Measurements from ENCODE around the gene MRPL58.

MRPL58 gene

DNA sequence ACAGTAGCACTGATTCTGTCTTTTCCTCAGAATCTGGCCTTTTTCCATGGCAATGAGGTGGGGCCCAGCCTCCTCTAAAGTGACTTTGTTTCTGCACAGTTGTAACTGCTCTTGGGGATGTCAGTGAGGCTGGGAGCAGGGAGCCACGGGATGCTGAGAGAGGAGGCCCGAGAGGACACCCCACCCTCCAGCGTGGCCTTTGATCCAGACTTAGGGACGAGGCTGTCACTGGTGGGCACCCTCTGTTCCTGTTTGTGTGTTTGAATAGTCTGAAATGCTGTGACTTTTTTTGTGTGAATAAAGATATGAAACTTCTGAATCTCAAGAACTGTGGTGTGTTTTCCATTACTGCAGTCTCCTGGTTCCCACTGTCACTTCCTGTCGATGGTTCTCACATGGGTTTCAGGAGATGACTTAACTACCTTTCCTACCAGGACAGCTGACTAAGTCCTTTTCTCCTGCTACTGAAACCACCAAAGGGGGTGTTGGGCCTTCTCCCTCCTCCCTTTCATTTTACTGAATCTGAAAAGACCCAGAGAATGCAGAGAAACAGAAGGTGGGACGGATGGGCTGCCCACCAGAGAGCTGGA is 53.2 kb downstream of the MRPL58 start:
- DNase-seq (ENCODE audit: insufficient read length, low spot score) (no peak), FAIRE-seq (no peak)
- no peak for TF ChIP-seq POLR2AphosphoS5 (IDR thresholded peaks at IDR 0.05; ENCODE audit: low read depth, low read length)
- no peak for TF ChIP-seq TAF1 (IDR thresholded peaks at IDR 0.05; ENCODE audit: low read depth, low read length)
- TF ChIP-seq POLR2A (IDR thresholded peaks at IDR 0.05; ENCODE audit: low read depth, low read length) = no peak
- no peak; the same call in 1 of the 2 replicates for TF ChIP-seq SPI1 (IDR thresholded peaks at IDR 0.05; ENCODE audit: low read depth, low read length)
- TF ChIP-seq PAX5 (IDR thresholded peaks at IDR 0.05; ENCODE audit: insufficient read depth, low read length, severe bottlenecking) = no peak
- no peak for TF ChIP-seq POU2F2 (IDR thresholded peaks at IDR 0.05; ENCODE audit: low read depth, low read length)

- no peak for FAIRE-seq
- DNase-seq (ENCODE audit: insufficient read length, low spot score) = no peak
- TF ChIP-seq PAX5 (IDR thresholded peaks at IDR 0.05; ENCODE audit: insufficient read depth, low read length, severe bottlenecking) = no peak
- no peak for TF ChIP-seq POU2F2 (IDR thresholded peaks at IDR 0.05; ENCODE audit: low read depth, low read length)
- TF ChIP-seq POLR2A (IDR thresholded peaks at IDR 0.05; ENCODE audit: low read depth, low read length) = no peak
- TF ChIP-seq POLR2AphosphoS5 (IDR thresholded peaks at IDR 0.05; ENCODE audit: low read depth, low read length) = no peak
- no peak for TF ChIP-seq SPI1 (IDR thresholded peaks at IDR 0.05; ENCODE audit: low read depth, low read length)
- TF ChIP-seq TAF1 (IDR thresholded peaks at IDR 0.05; ENCODE audit: low read depth, low read length) = no peak
These were observed 55.4 kb downstream of the MRPL58 start for GRCh38 chr17:75067856-75068255.

DNA sequence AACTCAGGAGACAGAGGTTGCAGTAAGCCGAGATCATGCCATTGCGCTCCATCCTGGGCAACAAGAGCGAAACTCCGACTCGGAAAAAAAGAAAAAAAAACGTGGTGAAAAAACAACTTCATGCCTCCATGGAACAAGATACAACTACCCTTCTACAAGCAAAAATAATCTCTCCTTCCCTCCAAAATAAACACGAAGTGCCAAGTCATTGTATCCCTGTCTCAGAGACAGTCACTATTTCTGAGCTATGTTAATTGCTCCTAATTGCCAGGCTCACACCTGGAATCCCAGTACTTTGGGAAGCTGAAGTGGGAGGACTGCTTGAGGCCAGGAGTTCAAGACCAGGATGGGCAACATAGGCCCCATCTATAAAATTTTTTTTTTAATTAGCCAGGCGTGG is 56.3 kb downstream of the MRPL58 start:
- no peak for DNase-seq (ENCODE audit: insufficient read length, low spot score)
- no peak for FAIRE-seq

DNA sequence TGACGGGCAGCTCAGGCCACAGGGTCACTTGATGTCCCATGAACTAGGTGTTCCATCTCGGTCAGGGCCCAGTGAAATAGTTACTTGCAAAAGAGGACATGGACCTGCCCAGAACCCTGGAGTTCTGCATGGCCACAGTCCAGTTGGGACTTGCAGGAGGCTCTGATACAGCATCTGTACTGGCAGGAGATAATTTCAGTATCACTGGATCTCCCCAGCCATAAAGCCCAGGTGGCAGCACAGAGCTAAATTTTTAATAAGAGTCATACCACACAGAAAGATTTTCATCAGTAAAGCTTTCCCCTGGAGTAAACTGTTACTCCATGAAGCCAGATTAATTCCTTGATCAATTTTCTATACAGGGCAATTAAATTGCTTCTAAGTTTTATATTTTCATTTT is 57.3 kb downstream of the MRPL58 start:
- FAIRE-seq (no peak), DNase-seq (ENCODE audit: insufficient read length, low spot score) (no peak)
- no peak for TF ChIP-seq POLR2A (IDR thresholded peaks at IDR 0.05; ENCODE audit: low read depth, low read length)
- TF ChIP-seq POU2F2 (IDR thresholded peaks at IDR 0.05; ENCODE audit: low read depth, low read length) = no peak
- no peak for TF ChIP-seq POLR2AphosphoS5 (IDR thresholded peaks at IDR 0.05; ENCODE audit: low read depth, low read length)
- no peak for TF ChIP-seq PAX5 (IDR thresholded peaks at IDR 0.05; ENCODE audit: insufficient read depth, low read length, severe bottlenecking)
- no peak for TF ChIP-seq SPI1 (IDR thresholded peaks at IDR 0.05; ENCODE audit: low read depth, low read length)
- no peak for TF ChIP-seq TAF1 (IDR thresholded peaks at IDR 0.05; ENCODE audit: low read depth, low read length)

More for the DNA sequence above, 56.3 kb downstream of the MRPL58 start:
- TF ChIP-seq TAF1 (IDR thresholded peaks at IDR 0.05; ENCODE audit: low read depth, low read length) = no peak
- no peak for TF ChIP-seq SPI1 (IDR thresholded peaks at IDR 0.05; ENCODE audit: low read depth, low read length)
- no peak for TF ChIP-seq PAX5 (IDR thresholded peaks at IDR 0.05; ENCODE audit: insufficient read depth, low read length, severe bottlenecking)
- TF ChIP-seq POU2F2 (IDR thresholded peaks at IDR 0.05; ENCODE audit: low read depth, low read length) = no peak
- TF ChIP-seq POLR2A (IDR thresholded peaks at IDR 0.05; ENCODE audit: low read depth, low read length) = no peak
- TF ChIP-seq POLR2AphosphoS5 (IDR thresholded peaks at IDR 0.05; ENCODE audit: low read depth, low read length) = no peak
